KBM-7 (cell line): ENCODE measurements around the gene MAP2K5.

Source experiments
- DNase-seq: peaks from one replicate; pipeline ENCODE4 v3.0.0-alpha.2; 2015
- in situ Hi-C: fragments of 300-500 bp; cut with MboI; formaldehyde crosslinking; loops from 2 replicates; pipeline ENCODE4 v1.14.3; 2020; ENCODE audit warnings: low sequenced_read_pairs, low pct_unique_long_range_greater_than_20kb, mixed read lengths

Gene MAP2K5

DNA sequence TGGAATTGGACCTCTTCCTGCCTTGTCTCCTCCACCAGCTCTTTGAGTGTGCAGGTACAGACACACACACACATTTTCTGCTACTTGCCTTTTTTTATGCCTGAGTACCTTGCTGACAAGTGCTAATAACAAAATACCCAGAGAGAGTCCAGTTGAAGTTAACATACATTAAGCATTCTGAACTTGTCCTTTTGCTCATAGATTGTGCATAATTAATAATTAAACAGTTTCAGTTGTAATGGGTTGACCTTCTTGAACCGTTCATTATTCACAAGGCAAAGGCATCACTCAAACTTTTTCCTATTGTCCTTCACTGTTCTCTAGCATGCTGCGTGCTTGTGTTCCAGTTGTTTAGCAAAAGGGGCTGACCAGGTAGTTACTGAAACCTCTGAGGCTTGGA lies 223.2 kb downstream of the MAP2K5 start:
- in situ Hi-C loops, result no loop called here
- DNase-seq, result no peak

DNA sequence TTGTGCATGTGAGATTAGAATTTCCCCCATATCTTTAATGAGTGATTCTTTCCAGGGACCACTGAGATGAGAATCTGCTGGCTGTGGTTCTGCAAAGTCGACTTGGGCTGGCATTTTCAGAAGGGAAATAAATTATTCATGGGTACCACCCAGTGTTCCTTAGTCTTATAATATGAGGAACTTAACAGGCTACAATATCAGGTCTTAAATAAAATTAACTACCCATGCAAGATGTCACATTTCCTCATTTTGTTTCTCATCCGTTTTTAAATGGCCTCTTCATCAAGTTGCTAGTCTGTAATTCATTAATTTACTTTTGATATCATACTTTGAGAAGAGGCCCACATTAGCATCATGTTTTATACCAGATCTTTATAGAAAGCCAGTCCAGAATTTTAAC lies 224.5 kb downstream of the MAP2K5 start:
- no peak for DNase-seq
- in situ Hi-C loops, result no loop called here

DNA sequence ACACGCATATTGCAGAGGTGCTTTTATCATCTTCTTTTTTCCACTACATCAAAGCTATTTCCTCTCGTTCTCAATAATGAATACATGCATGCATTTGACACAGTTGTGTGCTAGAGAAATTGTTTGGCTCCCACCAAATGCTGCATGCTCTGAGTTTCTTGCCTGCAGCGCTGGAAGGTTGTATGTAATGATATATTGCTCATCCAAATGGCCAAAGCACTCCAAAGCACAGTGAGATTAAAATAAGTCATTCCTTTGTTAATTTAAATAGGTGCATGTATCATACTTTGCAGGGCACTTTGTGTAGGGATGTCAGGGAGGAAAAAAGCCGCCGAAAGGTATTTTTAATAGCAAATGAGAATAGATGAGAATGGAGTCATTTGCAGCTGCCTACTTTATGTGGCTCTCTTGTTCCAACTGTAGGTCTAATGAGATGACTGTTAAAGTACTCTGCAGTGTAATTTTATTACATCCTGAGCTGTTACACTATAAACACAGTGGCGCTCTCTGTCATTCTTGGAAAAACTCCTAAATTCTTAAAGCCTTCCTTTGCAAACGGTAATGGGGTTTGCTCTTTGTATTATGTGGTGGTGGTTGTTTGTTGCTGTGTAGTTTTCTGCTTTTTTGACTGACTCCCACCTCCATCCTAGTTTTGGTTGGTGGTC lies 225.9 kb downstream of the MAP2K5 start:
- in situ Hi-C loops, result no loop called here
- DNase-seq, result no peak

DNA sequence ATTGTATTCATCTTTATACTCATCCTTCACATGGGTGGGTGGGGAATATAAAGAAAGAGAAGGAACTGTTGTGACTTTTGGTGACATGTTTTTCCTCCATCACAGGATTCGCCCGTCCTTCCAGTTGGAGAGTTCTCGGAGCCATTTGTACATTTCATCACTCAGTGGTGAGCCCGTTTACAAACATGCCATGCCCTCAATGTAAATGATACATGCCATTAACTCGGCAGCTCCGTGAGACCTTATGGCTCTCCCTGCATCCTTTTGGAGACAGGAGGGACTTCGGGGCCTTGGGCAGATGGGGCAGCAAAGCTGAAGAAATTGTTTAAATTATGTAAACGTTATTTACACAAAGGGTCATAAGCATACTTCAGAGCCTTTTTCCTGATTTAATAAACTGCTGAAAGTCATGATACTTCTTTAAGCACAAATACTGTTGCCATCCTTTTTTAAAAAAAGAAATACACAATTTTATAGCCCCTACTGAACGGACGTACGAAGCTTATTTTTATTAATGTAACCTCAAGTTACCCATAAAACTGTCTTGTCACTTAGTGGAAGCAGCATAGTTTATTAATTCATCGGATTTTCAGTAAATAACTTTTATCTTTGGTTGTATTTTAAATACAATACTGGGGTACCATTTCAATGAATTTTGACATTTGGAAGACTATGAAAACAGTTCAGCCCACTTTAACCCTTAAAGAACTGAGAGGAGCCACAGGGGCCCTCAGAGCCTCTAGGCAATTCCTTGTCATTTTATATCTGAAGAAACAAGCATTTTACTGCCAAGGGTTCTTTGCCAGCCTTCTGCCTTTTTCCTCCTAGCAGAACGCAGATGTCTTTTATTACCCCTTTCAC lies 227.2 kb downstream of the MAP2K5 start:
- DNase-seq, result no peak
- in situ Hi-C loops, result no loop called here

DNA sequence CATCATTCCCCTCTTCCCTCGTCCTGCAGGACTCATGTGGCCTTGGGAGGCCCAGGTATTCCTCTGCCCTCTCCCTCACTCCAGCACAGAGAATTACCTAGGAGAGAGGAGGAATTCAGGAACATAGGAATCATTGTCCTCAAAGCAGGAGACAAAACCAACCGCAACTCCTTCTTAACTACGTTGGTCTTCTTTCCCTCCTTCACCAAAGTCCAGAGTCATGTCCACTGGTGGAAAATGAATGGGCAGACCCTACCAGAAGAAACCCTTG lies 227.8 kb downstream of the MAP2K5 start:
- DNase-seq, result no peak
- in situ Hi-C loops, result no loop called here

DNA sequence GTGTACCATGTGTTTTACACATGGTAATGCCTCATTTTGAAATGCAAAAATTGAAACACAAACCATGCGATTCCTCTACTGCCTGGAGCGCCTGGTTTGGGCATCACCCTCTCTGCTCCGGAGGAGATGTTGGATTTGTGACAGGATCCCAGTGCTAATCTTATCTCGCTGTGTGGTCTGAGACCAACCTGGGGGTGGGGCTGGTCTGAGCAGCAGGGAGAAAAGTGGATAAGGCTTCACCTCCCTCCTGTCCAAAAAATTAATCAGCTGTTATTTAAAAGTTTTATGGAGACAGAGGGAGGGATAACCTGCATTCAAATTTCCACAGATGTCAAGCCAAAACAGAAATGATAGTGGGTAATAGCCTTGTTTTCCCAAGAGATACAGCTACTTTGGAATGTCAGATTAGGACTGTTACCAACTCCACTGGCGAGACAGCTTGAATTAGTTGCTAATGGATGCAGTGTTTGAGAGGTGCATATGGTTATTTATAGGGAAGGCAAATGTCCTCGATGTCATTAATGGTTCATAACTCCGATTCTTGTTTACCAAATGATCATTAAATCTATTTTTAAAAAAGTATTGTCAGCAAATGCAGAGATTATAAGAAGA lies 228.8 kb downstream of the MAP2K5 start:
- in situ Hi-C loops, result no loop called here

DNA sequence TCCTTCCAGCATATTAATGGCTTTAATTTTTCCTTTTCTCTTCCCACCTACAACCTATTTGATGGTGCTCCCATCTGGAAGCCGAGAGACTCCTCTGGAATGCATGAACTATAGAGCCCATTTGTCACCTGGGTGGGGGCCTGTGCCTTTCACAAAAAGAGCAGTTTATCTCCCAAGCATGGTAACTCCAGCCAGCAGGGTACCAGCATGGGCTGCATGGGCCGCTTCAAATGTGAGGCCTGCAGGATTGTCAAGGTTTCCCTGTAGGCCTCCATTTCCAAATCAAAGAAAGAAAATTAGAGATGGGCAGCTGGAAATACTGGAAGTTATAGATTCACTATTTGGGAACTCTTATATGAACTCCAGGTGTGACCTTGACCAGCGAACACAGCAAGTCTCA lies 232.1 kb downstream of the MAP2K5 start:
- in situ Hi-C loops, result no loop called here
- no peak for DNase-seq

More for the DNA sequence above, 228.8 kb downstream of the MAP2K5 start:
- DNase-seq, result no peak

DNA sequence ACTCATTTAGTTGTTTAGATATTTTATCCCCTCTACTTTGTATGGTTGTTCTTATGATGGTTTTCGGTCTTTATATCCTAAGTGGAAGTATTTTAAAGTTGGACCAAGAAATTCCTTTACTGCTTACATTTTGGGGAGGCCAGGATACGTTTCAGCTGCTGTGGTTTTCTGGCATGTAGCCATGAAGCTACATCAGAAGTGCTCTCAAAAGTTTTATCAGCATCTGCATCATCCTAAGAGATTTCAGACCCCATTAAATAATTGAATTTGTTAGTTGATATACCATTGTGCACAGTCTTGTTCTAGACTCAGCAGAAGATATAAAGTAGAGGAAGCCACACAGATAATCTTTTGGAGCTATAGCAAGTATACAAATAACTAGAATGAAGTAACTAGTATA lies 232.7 kb downstream of the MAP2K5 start:
- no peak for DNase-seq
- in situ Hi-C loops, result no loop called here

DNA sequence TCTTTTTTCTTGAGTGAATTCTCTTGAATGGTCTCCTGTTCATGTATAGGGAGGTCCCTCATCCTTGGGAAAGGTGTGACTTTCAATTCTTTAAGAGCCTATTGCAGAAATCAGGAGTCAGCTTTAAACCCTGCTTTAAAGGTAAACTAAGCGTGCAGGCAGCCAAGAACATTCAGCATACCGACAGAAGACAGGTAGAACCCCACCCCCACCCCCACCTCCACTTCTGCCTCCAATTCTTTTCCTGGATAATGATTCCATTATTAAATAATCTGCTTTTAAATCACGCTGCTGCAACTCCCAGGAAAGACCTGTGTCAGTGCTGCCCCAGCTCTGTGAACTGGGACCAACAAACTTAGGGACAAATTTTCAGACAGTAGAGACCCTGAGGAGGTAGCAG lies 233.5 kb downstream of the MAP2K5 start:
- in situ Hi-C loops, result no loop called here
- DNase-seq, result no peak

DNA sequence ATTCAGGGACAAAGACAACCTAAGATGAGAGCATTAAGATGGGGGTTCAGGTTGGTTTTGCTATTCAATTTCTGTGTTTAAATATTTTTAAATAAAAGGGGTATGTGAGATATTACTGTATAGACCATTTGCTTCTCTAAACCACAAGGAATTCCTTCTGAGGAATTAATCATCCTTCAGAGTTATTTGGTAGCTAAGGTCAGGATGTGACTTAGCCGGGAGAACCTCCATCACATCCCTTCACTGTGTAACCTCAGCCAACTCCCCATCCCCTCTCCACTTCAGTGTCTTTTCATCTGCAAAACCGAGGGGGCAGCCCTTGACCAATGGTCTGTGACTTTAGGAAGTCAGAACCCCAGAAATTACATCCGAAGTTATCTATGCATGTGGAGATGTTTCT lies 234.1 kb downstream of the MAP2K5 start:
- no peak for DNase-seq

DNA sequence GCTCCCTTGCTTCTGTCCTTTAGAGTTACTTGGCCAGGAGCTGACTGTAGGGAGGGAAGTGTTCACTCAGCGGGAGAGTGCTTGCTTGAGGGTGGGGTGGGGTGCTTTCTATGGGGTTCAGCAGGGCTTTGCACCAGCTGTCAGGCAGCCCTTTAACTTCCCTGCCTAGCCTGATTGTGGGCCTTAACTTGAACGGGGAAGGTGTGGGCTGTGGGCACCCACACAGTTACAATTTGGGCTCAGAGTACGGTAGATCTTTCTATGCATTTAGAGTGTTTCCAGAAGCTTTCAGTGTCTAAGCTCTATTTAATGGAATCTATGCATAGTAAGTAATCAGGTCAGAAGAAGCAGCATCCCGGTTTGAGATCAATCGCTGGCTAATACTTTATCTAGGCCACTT lies 234.6 kb downstream of the MAP2K5 start:
- no peak for DNase-seq
- in situ Hi-C loops, result no loop called here

More for the DNA sequence above, 234.1 kb downstream of the MAP2K5 start:
- in situ Hi-C loops, result no loop called here

DNA sequence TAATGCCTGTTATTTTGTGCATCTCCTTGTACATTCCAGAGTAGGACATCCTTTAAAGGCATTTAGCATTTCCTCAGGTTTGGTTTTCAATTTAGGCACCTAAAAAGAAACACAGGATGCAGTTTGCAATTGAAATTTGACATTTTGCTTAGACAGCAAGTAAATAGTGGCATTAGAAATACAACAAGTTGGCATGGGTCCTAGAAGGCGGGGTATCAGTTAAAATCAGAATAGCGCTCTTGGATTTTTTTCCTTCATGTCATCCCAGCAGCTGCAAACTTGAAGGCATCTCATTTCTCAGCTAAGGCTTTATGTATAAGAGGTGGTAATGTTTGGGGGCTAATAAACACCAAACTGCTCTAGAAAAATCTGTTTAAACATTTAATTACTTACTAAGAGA lies 235.3 kb downstream of the MAP2K5 start:
- in situ Hi-C loops, result no loop called here
- DNase-seq, result no peak

DNA sequence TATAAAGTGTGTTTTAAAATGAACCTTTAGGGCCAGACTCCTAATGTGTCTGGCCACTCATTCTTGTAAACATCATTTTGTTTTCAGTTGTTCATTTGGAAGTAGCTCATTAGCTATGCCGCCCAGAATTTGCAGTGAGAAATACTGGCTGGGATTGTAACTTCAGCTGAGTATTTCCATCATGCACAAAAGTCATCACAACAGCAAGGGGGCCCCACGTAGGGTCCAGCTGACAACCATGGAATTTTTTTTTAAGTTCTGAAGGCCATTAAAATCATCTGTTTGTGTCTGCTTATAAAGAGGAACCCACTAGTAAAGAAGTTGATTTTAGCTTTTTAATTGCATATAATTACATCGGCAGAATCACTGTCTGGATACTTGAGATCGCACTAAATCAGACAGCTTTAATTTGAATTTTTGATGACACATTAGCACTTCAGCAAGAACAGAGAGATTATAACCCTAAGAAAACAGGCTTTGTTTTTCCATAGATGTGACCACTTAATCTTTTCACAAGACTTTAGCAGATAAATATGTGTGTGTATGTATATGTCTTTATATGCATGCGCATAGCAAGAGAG lies 236.6 kb downstream of the MAP2K5 start:
- in situ Hi-C loops, result no loop called here
- no peak for DNase-seq

DNA sequence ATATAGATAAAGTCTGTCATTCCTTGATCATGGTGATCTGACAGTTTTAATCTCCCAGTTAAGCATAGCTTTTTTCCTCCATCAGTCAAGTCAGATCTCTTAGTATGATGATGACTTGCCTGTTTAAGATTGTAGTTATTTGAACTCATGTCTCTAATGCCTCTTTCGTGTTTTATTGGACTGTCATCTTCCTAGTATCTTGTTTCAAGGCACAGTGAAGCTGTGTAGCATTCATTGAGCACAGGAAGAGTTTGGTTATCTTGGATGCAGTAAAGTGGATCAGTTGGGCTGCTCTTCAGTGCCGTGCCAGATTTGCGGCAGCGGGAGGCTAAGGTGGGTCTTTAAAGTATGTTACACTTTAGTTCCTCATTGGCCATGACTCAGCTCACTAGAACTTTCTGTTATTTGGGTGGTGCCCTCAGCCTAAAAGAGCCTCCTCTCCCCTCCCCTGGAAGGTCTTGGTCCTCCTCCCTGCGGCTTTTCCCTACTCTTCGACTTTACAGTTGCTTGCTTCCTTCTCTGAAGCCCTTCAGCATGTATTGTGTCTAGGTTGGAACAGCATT lies 237.1 kb downstream of the MAP2K5 start:
- peak; percentile 94 for DNase-seq
- in situ Hi-C loops, result no loop called here

DNA sequence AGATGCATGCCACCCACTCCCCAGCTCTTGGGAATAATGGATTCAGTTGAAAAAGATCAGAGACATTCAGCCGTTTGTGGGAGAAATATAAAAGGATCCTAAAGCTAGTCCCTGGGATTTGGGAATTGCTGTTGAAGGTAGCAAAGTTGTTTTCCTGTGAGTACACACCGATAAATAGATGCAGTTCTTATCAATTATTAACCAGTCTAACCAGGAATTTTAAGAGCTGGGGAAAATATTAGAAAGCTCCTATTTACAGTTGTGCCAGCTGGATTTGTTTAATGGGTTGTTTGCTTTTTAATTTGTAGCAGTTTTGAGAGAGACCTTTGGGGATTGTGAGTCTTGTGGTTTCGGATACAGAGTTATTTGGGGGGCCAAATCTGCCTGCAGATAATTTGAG lies 238.6 kb downstream of the MAP2K5 start:
- no peak for DNase-seq
- in situ Hi-C loops, result no loop called here

DNA sequence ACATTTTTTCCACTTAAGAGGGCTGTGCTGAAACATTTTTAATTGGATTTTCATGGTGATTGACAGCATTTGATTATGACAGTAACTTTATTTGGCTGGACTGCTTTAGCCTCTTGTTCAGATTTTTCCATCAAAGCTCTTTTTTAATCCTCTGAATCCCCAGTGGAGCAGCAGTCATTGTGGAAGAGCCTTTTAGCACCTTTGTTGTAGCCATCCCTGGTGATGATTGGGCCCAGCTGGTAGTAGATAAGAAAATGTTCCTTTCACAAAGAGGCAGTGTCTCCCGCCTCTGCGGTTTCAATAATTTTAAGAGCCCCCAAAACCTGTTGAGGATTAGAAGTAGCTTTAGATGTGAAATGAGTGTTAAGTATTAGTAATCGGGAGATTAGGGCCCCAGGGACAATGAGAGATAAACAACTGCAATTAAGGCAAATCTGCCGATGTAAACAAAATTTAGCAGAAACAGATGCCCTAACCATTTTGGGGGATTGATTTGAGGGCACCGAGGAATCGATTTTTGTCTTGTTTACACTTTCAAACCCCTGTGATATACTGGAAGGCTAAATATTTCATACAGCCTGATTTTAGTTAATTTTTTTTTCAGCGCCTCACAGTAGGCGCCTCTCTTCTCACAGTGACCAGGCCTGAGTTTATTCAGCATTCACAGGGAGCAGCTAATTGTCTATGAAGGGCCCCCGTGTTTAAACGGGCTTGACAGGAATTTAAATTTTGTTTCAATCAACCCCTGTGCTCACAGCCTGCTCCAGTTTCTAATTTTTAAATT lies 239.6 kb downstream of the MAP2K5 start:
- no peak for DNase-seq
- in situ Hi-C loops, result no loop called here

DNA sequence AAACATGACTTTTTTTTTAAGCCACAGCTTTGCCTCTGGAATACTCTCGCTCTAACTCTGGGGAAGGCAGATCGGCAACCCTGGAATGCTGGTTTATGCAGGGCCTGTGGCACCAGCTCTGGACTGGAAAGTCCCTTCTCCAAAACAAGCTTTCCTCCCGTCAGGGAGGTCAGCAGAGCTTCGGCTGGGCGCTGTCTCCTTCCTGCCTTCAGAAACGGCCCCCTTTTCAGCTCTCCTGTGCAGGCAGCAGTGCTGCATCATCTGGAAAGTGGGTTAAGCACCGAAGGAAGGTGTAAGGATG lies 240.1 kb downstream of the MAP2K5 start:
- in situ Hi-C loops, result no loop called here
- no peak for DNase-seq

DNA sequence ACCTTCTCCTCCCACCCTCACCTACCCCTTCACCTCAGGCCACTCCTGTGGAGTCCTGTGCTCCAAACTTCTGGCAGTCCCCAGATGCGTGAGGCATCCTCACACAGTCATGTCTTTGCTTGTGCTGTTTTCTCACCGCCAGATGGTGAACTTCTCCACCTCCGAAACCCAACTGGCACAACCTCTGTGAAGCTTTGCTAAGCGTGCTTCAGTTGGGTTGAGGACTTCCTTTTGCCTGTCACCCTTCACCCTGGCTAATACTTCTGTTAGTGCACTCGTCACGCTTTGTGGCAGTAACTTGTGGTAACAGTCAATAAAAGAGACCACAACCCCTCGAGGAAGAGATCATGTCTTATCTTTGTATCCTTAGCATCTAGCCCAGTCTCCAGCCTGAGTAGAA lies 240.8 kb downstream of the MAP2K5 start:
- peak; percentile 99 for DNase-seq
- in situ Hi-C loops, result no loop called here

DNA sequence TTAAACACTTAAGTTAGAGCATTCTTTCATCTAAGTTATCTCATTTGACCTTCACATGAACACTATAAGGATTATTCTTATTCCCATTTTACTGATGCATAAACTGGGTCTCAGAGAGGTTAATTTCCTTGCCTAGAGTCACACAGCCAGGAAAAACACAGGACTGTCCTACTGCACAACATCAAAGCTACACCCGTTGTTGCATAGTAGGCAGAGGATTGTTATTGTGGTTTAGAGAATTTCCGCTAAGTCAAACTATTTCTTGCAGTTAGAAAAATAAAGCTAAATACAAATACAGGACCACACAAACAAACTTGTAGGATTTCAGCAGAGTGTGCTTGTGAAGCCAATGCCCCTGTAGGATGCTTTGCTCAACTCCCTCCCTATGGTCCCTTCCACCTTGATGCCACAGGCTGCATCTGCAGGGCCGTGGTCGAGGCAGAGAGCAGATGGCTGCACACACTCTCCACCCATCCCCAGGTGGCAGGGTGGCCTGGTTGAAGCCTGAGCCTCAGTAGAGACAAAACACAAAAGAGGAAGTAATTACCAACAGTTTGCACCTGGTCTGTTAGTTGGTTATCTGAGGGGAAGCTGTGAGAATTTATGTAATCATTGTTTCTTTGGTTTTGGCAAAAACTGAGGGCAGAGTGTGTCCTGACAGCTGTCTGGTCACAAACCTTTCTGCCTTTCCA lies 241.7 kb downstream of the MAP2K5 start:
- DNase-seq, result peak; percentile 98
- in situ Hi-C loops, result no loop called here
